Measurements from ENCODE around the gene HSFX1.
"Not testable (repeated sequence)": the region's sequence is repeated elsewhere in the genome, so short reads cannot be mapped to it uniquely, and the experiment has no call there.

The HSFX1 gene, protein sequence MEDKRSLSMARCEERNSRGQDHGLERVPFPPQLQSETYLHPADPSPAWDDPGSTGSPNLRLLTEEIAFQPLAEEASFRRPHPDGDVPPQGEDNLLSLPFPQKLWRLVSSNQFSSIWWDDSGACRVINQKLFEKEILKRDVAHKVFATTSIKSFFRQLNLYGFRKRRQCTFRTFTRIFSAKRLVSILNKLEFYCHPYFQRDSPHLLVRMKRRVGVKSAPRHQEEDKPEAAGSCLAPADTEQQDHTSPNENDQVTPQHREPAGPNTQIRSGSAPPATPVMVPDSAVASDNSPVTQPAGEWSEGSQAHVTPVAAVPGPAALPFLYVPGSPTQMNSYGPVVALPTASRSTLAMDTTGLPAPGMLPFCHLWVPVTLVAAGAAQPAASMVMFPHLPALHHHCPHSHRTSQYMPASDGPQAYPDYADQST

DNA sequence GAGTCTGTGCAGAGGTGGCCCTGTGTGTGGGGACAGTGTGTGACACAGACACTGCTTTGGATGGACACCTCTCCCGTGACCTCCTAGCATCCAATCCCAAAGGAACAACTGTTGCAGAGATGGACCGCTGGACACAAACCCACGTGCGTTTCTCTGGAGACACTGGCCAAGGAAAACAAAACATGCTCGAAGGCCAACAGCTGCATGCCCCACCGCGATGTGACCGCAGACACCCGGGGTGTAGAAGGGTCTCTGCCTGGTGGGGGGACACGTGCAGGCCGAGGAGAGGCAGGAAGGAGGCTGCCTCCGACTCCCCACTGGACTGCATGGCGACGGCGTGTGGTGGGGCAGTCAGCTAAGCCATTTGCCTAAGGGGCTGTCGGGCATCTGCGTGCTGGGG is at the start of gene HSFX1:
TSS of gene HSFX1 (plus strand) at position 301 of the 400 bp plus-strand sequence. CDS start 614 bp downstream, outside the sequence.
- DNase-seq (ENCODE audit: low read depth, low spot score) = not testable (repeated sequence)

DNA sequence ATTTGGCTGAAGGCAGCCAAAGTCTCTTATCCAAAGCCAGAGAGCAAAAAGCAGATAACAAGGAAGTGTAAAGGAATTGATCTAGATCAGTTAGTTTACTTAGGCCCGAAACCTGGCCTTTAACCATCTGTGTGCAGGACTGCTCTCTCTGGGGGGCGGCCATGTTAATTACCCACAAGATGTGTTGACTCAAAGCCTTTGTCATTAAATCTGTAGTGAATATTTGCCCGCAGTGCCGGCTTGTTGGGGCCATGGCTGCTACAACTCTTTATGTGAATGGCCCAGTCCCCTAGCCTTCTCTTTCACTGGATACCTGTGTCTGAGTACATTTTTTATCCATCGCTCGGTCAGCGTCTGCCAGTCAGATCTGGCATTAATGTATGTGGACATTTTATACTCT is 46.6 kb upstream of the HSFX1 start:
- DNase-seq (ENCODE audit: low read depth, low spot score) = not testable (repeated sequence)

DNA sequence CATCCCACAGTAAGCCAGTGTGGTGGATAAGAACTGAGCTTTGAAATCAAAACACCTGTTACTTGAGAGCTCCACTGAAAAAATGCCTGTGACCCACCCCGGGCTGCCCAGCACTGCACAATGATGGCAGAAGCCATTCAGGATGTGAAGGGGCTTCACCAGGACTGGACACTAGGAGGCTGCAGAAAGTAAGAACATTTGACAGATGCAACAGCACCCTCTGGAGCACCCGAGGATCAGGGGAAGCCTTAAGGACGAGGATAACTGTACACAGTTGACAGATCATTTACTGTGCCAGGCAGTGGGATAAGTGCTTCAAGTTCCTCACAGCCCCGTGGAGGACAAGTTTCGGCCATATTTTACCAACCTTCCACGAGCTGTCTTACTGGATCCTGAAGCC is 31.6 kb upstream of the HSFX1 start:
- not testable (repeated sequence) for DNase-seq (ENCODE audit: low read depth, low spot score)

DNA sequence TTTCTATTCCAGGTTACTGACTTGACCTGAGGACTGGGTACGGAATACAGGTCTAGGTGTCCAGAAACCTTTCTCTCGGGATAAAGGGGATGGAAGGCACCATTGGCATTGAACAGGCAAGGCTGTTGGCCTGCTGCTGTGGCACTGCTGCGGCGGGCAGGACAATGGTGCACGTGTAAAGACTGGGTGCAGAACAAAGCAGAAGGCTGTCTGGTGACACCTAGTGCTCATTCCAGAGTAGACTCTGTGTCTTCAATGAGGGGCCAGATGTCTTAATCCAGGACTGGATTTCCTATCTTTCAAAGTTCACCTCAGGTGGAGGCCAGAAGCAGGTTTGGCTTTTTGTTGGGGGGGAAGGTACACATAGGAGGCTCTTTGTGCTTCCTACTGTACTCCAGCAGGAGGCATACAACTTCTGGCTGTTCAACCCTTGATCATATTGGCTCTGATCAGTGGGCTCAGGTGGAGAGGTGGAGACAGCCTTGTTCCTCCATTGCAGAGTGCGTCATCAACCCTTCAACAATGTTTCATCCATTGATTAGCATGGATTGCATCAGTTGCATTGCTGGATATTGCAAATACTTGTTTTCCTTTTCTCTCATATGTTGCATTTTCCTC is 27.4 kb upstream of the HSFX1 start:
- not testable (repeated sequence) for DNase-seq (ENCODE audit: low read depth, low spot score)

DNA sequence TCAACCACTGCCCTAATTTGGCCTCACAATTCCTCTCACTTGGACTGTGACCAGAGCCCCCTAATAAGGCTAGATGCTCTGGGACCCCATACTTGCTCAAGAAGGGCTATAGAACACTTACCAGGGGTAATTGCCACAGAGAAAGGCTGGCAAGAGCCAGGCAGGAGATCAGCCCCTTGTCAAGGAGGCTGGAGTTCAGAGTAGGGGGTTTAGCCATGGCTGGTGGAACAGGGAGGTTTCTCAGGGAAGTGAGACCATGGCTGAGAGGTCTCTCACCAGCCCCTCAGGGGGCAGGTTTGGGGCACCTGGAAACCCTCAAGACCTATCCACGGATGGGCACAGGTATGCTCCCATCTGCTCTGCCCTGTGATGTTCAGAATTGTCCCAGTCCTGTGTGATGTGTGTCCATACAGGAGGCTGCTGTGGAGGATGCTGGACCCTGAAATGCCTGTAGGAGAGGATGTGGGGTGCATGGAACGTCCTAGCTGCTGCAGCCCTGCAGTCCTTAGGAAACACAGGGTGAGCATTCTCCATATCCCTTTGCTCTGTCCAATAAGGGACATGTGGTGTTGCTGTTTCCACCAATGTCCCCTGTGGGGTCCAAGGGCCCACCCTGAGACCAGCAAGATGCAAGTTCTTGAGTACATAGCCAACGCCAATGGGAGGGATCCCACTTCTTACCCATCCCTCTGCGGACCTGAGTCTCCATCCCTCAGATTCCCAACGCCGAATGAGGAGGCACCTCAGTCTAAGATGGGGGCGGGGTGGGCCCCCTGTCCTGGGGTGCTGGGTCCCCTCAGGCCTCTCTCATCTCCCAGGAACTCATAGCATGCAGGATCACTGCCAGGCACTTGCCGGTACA is 16.4 kb upstream of the HSFX1 start:
- no peak for DNase-seq (ENCODE audit: low read depth, low spot score)

DNA sequence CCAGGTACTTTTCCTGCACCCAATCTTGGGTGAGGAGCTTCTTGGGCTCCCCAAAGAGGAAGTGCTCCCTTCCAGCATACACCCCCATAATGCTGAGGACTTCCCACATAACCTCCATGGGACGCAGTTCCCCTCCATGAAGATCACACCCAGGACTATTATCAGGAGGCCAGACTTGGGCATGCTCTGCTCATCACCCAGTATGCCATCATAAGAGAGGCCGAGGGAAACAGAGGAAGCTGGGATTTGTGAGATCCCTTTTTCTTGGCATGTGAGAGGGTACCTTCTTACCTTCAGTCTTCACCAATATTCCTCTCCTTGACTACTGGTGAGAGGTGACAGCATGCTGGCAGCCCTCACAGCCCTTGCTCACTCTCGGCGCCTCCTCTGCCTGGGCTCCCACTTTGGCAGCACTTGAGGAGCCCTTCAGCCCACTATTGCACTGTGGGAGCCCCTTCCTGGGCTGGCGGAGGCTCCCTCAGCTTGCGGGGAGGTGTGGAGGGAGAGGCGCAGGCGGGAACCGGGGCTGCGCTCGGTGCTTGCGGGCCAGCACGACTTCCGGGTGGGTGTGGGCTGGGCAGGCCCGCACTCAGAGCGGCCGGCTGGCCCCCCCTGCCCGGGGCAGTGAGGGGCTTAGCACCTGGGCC is 15.7 kb upstream of the HSFX1 start:
- DNase-seq (ENCODE audit: low read depth, low spot score) = no peak

DNA sequence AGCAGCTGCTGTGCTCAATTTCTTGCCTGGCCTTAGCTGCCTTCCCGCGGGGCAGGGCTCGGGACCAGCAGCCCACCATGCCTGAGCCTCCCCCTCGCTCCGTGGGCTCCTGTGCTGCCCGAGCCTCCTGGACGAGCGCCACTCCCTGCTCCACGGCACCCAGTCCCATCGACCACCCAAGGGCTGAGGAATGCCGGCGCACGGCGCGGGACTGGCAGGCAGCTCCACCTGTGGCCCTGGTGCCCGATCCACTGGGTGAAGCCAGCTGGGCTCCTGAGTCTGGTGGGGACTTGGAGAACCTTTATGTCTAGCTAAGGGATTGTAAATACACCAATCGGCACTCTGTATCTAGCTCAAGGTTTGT is 15.2 kb upstream of the HSFX1 start:
- DNase-seq (ENCODE audit: low read depth, low spot score) = not testable (repeated sequence)

DNA sequence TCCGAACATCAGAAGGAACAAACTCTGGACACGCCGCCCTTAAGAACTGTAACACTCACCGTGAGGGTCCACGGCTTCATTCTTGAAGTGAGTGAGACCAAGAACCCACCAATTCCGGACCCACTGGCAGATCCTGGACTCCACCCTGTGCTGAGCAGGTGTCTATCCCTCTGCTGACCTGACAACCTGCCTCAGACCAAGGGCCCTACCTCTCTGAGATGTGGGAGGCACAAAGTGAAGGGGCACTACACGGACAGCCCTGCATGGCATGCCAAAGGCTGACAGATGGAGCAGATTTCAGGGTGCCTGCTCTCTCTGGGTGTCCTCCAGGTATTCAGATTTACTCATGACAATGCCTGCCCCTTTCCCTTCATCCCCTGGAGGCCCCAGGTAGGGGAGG is 14.0 kb upstream of the HSFX1 start:
- no peak for DNase-seq (ENCODE audit: low read depth, low spot score)

DNA sequence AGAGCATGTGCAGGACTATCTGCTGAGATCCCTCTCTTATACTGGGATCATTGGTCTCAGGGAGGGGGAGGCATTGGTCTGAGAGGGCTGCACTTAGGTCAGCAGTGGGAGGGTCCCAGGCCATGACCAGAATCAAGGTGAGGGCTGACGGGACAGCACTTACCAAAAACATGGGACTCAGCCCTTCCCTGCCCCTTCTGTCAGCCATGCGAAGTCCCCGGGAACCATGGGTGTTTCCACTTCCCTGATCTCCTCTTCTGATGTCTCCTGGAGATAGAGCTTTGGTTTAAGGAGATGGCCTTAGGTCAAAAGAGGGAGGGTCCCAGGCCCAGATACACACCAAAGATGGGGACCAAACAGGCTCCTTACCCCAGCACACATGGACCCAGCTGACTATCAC is 12.9 kb upstream of the HSFX1 start:
- no peak for DNase-seq (ENCODE audit: low read depth, low spot score)

DNA sequence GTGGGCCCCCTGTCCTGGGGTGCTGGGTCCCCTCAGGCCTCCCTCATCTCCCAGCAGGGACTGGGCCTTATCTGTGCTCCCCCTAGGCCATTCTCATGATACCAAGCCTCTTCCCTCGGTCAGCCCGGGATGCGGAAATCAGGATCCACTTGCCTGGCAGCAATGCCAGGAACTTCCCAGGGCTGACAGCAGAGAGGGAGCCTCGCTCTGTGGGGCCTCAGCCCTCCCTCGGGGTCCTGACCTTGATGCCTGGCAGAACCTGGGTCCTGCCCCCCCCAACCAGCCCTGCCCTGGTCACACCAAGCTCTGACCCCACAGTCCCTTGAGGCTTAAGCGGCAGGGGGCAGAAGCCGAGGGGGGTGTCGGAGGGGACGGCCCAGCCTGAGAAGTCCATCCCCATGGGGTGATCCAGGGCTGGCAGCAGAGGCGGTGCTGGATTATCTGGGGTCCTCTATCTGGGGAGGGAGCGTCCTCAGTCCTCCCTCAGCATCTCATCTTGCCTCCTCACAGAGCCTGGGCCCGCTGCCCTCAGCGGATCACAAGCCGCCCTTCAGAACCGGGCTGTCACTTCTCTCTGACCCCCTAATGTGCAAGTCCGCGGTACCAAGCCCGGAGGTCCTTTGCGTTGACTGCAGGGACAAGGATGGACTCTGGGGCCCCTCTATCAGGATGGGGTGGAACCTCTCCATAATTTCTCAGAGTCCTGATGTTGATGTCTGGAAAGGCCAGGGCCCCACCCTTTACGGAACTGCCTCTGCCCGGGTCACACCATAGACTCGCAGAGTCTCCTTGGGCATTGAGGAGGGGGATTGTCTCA is 11.8 kb upstream of the HSFX1 start:
- not testable (repeated sequence) for DNase-seq (ENCODE audit: low read depth, low spot score)

DNA sequence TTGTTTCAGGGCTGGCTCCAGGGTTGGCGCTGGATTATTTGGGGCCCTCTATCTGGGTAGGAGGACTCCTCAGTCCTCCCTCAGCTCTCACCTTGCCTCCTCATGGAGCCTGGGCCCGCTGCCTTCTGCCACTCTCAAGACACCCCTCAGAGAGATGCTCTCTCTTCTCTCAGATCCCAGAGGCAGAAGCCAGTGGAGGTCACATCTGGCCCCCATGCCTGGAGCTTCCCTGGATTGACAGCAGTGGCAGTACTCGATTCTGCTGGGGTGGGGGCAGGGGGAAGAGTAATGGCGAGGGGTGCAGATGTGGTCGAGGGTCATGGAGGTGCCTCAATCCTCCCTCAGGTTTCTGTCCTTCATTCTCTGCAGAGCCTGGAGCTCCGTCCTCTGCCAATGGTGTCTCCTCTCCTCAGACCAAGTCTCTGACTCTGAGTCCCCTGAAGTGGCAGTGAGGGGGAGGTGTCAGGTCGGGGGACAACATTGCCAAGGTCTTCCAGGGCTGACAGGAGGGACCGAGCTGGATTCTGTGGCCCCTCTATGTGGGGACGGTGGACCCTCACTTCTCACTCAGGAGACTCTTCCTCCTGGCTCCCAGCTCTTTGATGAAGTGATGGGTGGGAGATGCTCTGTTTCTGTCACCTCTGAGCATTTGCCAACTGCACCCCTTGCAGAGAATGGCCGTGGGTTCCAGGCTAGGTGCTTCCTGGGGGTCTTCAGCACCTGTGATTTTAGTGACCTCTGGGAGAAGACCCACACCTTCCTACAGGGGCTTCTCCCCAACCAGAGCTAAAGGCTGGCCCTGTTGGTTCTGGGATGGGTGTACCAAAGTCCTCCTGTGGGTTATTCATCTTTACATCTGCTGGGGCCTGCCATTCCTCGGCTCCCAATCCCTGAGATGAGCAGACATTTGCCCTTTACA is 10.9 kb upstream of the HSFX1 start:
- DNase-seq (ENCODE audit: low read depth, low spot score) = no peak

DNA sequence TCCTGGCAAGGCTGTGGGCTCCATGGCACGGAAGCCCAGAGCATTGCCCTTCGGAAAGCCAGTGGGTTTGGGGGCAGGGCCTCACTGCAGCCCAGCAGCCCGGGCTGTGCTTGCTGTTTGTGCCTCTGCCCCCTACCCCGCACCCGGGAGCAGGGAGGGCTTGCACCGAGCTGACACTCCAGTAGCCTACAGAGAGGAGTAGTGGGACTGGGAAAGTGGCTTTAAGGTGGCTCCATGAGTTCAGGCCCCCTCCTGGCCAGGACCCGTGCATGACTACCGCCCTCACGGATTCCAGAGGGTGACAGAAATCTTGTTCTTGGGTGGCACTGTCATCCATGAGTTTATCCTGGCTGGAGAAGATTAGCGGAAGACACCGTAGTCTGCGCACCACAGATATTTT is 3.5 kb upstream of the HSFX1 start:
- DNase-seq (ENCODE audit: low read depth, low spot score) = not testable (repeated sequence)

DNA sequence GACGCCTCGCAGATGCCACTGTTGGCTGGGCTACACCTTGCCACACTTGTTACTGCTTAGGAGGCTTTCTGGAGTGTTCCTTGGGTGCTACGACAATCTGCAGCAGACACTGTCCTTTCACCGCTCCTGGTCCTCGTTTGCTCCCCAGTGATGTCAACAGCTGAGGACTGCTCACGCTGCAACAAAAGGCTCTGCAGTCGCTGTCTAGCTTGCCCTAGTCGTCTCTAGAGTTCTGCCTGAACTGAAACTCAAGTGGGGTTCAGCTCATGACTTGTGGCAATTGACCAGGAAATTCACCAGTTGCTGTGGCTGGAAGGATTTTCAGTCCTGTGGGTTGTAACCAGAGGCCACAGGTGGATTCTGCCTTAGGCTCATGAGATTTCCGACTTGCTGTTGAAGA is 842 bp upstream of the HSFX1 start:
- not testable (repeated sequence) for DNase-seq (ENCODE audit: low read depth, low spot score)

DNA sequence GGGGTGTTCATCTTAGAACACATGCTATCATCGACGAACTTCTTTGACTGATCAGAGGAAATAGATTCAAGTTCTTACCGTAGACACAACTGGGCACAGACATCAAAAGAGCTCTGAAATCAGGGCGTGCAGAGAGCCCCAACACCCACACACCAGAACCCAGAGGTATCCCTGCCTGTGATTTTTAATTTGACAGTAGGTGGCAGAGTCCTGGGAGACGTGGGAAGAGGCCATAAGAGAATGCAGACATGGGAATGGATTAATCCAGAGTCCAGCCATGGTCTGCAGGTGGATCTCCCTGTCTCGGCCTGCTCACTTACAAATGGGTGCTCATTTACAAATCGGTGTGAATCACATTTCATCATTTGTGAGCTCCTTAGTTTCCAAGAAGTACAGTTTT is 4.1 kb downstream of the HSFX1 start:
- not testable (repeated sequence) for DNase-seq (ENCODE audit: low read depth, low spot score)

DNA sequence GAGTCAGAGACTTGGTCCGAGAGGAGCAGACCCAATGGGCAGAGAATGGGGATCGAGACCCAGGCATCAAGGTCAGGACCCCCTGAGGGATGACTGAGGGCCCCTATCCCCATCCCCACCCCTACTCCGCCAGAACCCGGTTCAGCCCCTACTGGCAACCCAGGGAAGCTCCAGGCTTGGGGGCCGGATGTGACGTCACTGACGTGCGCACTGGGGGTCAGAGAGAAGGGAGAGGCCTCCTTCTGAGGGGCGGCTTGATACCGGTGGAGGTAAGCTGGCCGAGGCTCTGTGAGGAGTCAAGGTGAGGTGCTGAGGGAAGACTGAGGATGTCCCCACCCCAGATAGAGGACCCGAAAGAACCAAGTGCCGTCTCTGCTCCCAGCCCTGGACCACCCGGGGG is 7.9 kb downstream of the HSFX1 start, which contains the start of gene MAGEA9:
TSS of gene MAGEA9 (plus strand) at position 204 of the 400 bp plus-strand sequence. CDS start 4,281 bp downstream, outside the sequence.
- DNase-seq (ENCODE audit: low read depth, low spot score) = not testable (repeated sequence)

DNA sequence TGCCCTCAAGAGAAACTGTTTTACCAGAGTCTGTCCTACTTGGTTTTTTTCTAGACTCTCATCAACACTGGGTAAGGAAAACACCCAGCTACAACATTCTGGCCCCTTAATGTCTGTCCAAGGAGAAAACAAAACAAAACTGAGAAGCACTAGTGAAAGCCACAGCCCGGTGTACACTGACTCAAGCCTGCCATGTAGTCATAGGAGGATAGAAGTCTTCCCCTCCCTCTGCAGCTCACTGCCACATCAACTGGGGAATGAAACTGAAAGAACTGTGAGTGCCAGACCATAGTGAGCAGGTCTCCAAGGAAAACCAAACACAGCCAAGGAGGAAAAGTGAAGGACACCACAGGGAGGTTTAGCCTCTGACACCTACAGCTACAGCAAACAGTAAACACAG is 21.7 kb downstream of the HSFX1 start:
- not testable (repeated sequence) for DNase-seq (ENCODE audit: low read depth, low spot score)

DNA sequence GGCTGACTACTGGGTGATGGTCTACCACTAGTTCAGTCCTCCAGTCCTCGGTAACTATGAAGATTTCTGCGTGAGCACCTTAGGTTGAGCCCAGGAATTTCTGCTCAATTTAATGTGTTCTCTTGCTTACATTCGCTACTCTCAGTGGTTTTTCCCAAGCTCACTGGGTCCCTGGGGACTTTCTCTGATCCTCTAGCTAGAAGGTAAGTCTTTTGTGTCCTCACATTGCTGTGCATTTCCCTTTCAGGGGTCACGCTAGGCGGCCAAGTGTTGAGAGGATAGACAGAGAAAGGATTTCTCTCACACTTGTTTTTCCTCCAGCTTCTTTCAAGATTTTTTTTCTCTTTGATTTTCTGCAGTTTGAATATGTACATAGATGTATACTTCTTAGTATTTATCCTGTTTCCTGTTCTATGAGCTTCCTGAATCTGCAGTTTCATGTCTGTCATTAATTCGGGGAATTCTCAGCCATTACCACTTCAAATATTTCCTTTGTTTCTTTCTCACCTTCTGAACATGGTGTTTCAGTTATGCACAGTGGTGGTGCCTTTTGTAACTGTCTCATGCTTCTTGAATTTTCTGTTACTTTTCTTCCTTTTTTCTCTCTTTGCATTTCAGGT is 25.3 kb downstream of the HSFX1 start:
- DNase-seq (ENCODE audit: low read depth, low spot score) = no peak

DNA sequence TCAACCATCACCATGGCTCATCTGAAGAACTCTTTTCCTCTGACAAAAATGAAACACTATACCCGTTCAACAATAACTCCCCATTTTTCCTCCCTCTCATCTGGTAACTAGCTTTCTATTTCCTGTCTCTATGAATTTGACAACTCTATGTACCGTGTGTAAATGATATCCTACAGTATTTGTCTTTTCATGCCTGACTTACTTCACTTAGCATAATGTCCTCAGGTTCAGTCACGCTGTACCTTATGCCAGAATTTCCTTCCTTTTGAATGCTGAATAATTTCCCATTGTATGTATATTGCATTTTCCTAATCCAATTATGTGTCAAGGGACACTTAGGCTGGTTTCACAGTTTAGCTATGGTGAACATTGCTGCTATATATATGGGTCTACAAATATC is 26.1 kb downstream of the HSFX1 start:
- DNase-seq (ENCODE audit: low read depth, low spot score) = no peak

DNA sequence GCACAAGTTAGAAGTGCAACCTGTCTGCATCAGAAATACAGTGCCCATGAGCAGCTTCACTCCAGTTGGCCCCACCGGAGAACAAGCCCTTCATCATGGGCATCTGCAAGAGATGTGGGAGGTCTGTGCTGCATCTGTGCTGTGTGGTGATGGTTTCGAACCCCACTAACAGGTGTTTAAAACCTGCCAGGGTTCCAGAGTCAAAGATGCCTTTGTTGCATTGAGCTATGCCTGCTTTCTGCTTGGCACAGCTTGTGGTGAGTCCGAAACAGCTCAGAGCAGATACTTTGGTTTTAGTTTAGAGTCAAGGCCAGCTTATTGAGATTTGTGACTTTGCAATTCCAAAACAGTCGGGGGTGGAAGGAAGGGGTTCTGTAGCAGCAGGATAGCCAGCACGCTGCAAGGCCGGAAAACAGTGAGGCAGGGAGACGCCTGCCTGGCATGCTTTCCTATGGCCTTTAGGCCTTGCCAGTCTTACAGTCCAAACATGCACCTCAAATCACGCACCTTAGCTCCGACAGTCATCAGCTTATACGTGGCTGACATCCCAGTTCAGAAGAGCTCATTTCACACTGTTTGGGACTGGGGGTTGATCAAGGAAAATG is 29.7 kb downstream of the HSFX1 start:
- DNase-seq (ENCODE audit: low read depth, low spot score) = no peak

Measured in brain pericyte (primary cell).